ENCODE data around the gene PRTG.
"Not testable (repeated sequence)": the region's sequence is repeated elsewhere in the genome, so short reads cannot be mapped to it uniquely, and the experiment has no call there.

PRTG gene

DNA sequence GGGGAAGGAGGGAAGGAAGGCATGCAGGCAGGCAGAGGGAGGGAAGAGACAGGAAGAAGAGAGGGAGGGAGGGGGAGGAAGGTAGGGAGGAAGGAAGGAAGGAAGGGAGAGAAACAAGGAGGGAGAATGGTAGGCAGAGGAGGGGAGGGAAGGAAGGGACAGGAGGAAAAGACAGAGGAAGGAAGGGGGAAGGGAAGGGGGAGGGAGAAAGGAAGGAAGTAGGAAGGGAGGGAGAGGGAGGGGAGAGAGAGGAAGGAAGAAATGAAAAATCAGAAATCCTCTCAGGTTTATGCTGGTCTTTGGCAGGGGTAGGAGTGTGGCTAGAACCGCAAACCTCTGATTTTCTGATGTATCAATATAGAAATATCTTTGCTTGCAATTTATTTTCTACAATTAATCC, 4.2 kb downstream of the PRTG start:
- in situ Hi-C loops (cut with HindIII; ENCODE audit: low sequenced_read_pairs), result no loop called here
- DNase-seq (ENCODE audit: low read depth), result no peak
- H3K4me3 ChIP-seq (ENCODE audit: low read depth, low read length), result no peak overlapping the region
- TF ChIP-seq, protein P1, sequence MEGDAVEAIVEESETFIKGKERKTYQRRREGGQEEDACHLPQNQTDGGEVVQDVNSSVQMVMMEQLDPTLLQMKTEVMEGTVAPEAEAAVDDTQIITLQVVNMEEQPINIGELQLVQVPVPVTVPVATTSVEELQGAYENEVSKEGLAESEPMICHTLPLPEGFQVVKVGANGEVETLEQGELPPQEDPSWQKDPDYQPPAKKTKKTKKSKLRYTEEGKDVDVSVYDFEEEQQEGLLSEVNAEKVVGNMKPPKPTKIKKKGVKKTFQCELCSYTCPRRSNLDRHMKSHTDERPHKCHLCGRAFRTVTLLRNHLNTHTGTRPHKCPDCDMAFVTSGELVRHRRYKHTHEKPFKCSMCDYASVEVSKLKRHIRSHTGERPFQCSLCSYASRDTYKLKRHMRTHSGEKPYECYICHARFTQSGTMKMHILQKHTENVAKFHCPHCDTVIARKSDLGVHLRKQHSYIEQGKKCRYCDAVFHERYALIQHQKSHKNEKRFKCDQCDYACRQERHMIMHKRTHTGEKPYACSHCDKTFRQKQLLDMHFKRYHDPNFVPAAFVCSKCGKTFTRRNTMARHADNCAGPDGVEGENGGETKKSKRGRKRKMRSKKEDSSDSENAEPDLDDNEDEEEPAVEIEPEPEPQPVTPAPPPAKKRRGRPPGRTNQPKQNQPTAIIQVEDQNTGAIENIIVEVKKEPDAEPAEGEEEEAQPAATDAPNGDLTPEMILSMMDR (IDR thresholded peaks at IDR 0.05; ENCODE audit: low read depth, low read length, missing control alignments), result no peak

DNA sequence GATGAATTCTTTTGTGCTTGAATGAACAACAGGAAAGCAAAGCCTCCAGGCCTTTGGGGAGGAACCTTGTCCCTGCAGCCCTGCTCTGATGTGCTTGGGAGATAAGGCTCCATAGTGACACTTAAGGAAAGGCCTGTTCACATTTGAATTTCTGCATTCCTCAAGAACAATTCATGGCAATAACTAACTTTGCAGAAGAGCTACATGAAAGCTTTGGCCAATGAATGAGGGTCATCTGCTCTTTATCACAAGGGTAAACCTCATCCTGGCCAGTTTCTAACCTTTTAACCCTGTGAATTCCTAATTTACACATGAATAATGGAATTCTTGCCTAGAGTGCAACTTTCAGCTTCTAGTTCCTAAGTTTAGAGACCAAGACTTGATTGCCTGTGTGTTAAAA, 5.6 kb downstream of the PRTG start:
- TF ChIP-seq, protein P1 (IDR thresholded peaks at IDR 0.05; ENCODE audit: low read depth, low read length, missing control alignments), result no peak
- in situ Hi-C loops (cut with HindIII; ENCODE audit: low sequenced_read_pairs), result no loop called here
- no peak for DNase-seq (ENCODE audit: low read depth)
- no peak overlapping the region for H3K4me3 ChIP-seq (ENCODE audit: low read depth, low read length)

DNA sequence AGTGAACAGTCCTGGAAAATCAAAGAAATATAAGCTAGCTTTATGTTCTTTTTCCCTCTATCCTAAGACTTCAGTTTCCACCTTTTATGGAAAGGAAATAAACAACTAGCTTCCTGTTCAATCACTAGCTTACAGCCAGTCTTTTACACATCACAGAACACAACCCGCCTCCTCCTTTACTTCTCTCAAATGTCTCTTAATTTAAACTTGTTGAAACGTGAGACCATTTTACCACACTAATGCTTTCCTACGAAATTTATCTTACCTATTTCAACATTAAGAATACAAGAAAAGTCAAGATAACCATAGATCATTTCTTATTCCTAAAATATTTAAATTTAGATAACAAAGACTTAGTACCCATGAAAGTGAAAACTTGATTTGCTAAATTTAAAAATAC, 6.2 kb downstream of the PRTG start:
- TF ChIP-seq, protein P1 (IDR thresholded peaks at IDR 0.05; ENCODE audit: low read depth, low read length, missing control alignments), result no peak
- in situ Hi-C loops (cut with HindIII; ENCODE audit: low sequenced_read_pairs), result no loop called here
- no peak overlapping the region for H3K4me3 ChIP-seq (ENCODE audit: low read depth, low read length)
- no peak for DNase-seq (ENCODE audit: low read depth)

DNA sequence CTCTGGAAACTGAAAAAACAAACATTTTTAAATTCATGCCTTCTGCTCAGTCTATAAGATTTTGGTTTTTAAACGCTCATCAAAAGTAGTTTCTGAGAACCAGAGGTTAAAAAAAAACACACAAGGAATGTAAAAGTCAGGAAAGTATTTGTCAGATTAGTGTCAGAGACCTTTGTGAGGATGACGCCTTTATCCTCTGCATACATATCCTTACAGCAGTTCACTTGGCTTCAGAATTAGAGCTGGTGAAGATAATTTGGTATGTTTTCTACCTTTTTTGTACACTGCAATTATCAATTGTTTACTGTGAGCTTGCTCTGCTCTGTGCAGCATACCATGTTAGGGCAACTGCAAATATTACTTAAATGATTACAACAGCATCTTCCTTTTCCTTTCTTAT, 8.3 kb downstream of the PRTG start:
- in situ Hi-C loops (cut with HindIII; ENCODE audit: low sequenced_read_pairs), result loop anchor here (5.0 kb wide), 1 partner anchor 38 kb away; no protein-coding TSS in a partner anchor
- H3K4me3 ChIP-seq (ENCODE audit: low read depth, low read length), result no peak overlapping the region
- TF ChIP-seq, protein P1 (IDR thresholded peaks at IDR 0.05; ENCODE audit: low read depth, low read length, missing control alignments), result no peak
- no peak for DNase-seq (ENCODE audit: low read depth)

DNA sequence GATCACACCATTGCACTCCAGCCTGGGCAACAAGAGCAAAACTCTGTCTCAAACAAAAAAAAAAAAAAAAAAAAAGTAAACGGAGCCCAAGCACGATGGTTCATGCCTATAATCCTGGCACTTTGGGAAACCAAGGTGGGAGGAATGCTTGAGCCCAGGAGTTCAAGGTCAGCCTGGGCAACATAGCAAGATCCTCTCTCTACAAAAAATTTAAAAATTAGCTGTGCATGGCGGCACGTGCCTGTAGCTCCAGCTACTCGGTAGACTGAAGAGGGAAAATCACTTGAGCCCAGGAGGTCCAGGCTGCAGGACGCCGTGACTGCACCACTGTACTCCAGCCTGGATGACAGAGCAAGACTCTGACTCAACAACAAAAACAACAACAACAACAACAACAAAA, 9.5 kb downstream of the PRTG start:
- DNase-seq (ENCODE audit: low read depth); H3K4me3 ChIP-seq (ENCODE audit: low read depth, low read length): not testable (repeated sequence)

DNA sequence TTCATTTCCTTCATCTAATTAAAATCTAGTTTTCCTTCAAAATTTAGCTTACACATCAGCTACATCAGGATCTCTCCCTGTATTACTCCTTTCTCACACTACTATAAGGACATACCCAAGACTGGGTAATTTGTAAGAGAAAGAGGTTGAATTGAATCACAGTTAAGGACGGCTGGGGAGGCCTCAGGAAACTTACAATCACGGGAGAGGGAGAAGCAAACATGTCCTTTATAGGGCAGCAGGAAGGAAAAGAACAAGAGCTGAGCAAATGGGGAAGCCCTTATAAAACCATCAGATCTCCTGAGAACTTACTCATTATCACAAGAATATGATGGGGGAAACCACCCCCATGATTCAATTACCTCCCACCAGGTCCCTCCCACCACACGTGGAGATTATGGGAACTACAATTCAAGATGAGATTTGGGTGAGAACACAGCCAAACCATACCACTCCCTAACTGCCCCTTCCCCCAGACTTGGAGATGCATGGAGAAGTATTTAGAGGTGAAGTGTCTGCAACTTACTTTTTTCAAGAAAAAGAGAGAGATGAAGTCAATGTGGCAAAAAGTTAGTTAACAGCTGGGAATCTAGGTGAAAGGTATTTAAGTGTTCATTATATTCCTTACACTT, 21.3 kb downstream of the PRTG start:
- no peak overlapping the region for H3K4me3 ChIP-seq (ENCODE audit: low read depth, low read length)
- DNase-seq (ENCODE audit: low read depth), result no peak
- in situ Hi-C loops (cut with HindIII; ENCODE audit: low sequenced_read_pairs), result no loop called here
- TF ChIP-seq, protein P1 (IDR thresholded peaks at IDR 0.05; ENCODE audit: low read depth, low read length, missing control alignments), result no peak

More for the DNA sequence above, 9.5 kb downstream of the PRTG start:
- in situ Hi-C loops (cut with HindIII; ENCODE audit: low sequenced_read_pairs), result loop anchor here (5.0 kb wide), 1 partner anchor 39 kb away; no protein-coding TSS in a partner anchor

DNA sequence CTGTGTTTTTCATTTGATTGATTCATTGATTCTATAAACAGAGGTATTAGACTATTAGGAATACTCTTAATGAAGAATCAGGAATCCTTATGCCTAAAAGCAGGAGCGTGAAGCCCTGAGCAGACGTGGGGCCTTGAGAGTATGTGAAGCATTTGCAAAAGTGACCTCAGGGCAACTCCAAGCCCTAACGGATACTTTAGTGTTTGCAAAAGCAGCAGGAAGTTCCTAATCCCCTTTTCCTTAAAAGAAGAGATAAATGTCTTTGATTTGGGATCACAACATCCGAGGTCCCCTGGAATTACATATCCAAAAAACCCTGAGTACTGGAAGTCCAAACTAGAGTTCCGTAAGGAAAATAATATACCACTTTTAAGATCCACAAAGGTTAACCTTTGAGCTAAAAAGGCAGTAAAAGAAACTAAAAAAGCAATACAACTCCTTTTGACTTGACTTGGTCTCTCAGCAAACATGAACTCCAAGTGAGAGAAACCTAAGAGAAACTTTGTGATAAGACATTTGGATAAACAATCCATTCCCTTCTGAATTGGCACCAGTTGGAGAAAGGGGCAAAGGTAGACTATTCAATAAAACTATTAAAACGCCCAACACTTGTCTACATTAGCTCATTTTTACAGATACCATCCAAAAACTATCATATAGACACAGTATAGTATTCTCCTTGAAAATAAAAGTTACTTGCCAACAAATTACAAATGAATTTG, 27.4 kb downstream of the PRTG start:
- in situ Hi-C loops (cut with HindIII; ENCODE audit: low sequenced_read_pairs), result no loop called here
- H3K4me3 ChIP-seq (ENCODE audit: low read depth, low read length), result no peak overlapping the region
- TF ChIP-seq, protein P1 (IDR thresholded peaks at IDR 0.05; ENCODE audit: low read depth, low read length, missing control alignments), result no peak
- no peak for DNase-seq (ENCODE audit: low read depth)
